Activated T-cell treated with anti-CD3 and anti-CD28 coated beads, Interleukin-2, amount 50 U/mL, for 24 hours (primary cell): ENCODE results near the gene THOC7.
A peak's percentile ranks its signal among the peaks of the same experiment; 100 is the strongest.

ENCODE experiments used
- DNase-seq: peaks from one replicate; pipeline ENCODE4 v3.0.0-alpha.2; 2020
- H3K27ac Mint-ChIP-seq: 2 replicates; pipeline ENCODE4 v1.8.0; 2020; ENCODE audit warnings: mild to moderate bottlenecking, mixed read lengths
- H3K27me3 Mint-ChIP-seq: 2 replicates; pipeline ENCODE4 v1.8.0; 2020; ENCODE audit warnings: mixed read lengths
- H3K36me3 Mint-ChIP-seq: 2 replicates; pipeline ENCODE4 v1.8.0; 2020; ENCODE audit warnings: low read depth, mixed read lengths
- H3K4me1 Mint-ChIP-seq: 2 replicates; pipeline ENCODE4 v1.8.0; 2020; ENCODE audit warnings: low read depth, mixed read lengths
- H3K4me3 Mint-ChIP-seq: 2 replicates; pipeline ENCODE4 v1.8.0; 2020; ENCODE audit warnings: mild to moderate bottlenecking, moderate library complexity, mixed read lengths
- H3K9me3 Mint-ChIP-seq: 2 replicates; pipeline ENCODE4 v1.8.0; 2020; ENCODE audit warnings: mixed read lengths

Gene THOC7

DNA sequence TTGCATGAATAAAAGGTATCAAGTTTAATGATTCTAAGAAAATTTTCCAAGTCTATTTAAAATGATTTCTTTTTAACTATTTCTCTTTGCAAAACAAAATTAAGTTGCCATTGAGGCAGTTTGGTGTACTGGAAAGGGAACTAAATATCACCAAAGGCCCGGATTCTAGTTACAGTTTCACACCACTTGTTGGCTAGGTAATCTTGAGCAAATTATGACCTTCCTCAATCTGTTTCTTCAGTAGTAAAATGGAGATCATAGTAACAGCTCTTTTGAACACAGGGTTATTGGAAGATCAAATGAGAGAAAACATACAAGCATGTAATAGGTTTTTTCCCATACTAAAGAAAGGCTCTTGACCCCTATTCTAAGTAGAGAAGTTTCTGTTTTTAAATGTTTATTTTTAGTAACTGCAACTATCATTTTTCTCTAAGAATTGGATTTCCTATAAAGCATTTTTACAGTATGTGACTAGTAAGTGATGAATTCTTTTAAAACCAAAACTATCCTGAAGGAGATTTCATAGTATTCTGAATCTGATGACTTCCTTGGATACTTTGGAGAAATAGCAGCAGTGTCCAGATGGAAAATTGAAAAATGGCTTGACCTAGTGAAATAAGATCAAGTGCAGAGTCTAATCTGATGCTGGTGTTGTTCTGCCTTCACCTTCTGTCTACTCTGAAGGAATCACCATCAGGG lies 32.9 kb upstream of the THOC7 start:
- no peaks in the 10 kb centered on the region for H3K27me3 Mint-ChIP-seq

DNA sequence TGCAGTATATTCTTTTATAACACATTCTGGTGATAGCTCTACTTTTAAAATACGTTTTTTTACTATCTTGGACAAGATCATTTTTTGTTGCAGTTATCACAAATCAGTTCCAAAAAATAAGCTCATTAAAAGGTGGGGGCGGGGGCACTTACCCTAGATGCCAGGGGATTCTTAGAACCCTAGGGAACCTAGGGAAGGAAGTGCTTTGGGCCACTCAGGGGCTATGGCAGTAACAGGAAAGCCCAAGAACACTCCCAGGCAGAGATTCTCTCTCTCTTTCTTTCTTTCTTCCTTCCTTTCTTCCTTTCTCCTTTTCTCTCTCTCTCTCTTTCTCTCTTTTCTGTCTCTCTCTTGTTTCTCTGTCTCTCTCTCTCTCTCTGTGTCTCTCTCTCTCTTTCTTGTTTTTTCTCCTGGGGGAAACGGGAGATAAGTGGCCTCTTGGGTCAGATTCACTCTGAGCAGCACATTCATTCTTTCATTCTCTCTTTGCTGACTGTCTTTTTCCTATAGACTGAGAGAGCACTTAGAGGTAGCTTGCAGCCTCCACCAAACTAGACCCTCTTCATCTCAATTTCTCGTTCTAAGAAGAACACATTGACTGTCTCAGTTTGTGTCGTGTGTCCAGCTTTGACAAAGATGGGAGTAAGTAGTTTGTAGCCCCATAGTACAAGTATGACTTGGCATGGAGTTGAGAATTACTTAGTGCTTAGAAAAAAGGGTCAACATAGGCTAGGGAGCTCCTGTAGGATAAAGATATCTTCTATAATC lies 32.0 kb upstream of the THOC7 start:
- H3K4me3 Mint-ChIP-seq, result peak overlapping the region; percentile 11

More for the DNA sequence above, 32.9 kb upstream of the THOC7 start:
- H3K27ac Mint-ChIP-seq, result peak overlapping the region; percentile 61
- H3K4me3 Mint-ChIP-seq, result no peak overlapping the region
- H3K4me1 Mint-ChIP-seq, result peaks cover 52% of the 10 kb centered on the region
- peaks cover 3% of the 10 kb centered on the region for H3K9me3 Mint-ChIP-seq
- peaks cover 50% of the 10 kb centered on the region for H3K36me3 Mint-ChIP-seq
- no peak for DNase-seq

DNA sequence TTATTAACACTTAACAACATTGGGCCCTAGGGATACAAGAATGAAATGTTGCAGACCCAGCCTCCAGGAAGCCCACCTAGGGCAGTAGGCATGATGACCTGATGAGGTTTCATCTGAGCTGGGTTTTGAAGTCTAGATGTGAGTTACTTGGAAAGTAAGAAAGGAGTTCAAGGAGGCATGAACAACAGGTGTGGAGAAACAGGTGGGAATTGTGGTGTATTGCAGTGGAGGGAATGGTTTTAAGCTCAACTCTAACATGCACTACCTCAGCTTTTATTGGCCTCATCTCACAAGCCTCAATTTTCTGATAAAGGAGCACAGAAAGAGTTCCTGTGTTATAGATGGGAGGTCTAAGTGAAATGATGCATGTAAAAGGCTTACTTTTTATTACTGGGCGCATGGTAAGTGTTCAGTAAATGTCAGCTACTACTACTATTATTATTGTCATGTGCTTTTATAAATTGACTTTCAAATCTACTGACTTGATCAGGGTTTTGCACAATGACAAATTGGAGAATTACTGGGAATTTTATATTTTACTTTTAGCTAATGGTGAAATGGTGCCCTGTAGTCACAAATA lies 29.3 kb upstream of the THOC7 start:
- peaks cover 25% of the 10 kb centered on the region for H3K36me3 Mint-ChIP-seq
- no peaks in the 10 kb centered on the region for H3K27me3 Mint-ChIP-seq
- H3K4me1 Mint-ChIP-seq, result peaks cover 42% of the 10 kb centered on the region
- no peak overlapping the region for H3K27ac Mint-ChIP-seq
- no peak overlapping the region for H3K4me3 Mint-ChIP-seq
- DNase-seq, result no peak
- H3K9me3 Mint-ChIP-seq, result no peaks in the 10 kb centered on the region

More for the DNA sequence above, 32.0 kb upstream of the THOC7 start:
- Mint-ChIP-seq H3K27me3 (no peaks in the 10 kb centered on the region), H3K4me1 (peaks cover 52% of the 10 kb centered on the region), H3K36me3 (peaks cover 49% of the 10 kb centered on the region), H3K27ac (peak overlapping the region; percentile 90), H3K9me3 (peaks cover 3% of the 10 kb centered on the region)
- no peak for DNase-seq

DNA sequence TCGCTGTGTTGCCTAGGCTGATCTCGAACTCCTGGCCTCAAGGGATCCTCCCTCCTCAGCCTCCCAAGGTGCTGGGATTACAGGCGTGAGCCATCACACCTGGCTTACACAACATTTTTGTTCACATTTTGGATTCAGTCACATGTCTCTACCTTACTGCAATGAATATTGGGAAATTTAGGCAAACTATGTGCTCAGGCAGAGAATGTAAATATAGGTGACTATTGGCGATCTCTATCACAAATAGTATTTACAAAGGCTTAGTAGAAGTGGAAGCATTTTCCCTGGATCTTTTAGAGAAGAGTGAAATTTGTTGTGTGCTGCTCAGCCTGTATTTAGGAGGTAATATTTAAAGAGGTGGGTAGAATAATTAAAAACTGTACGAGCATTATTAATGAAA lies 27.9 kb upstream of the THOC7 start:
- H3K4me1 Mint-ChIP-seq, result peaks cover 42% of the 10 kb centered on the region
- H3K4me3 Mint-ChIP-seq, result no peak overlapping the region
- no peaks in the 10 kb centered on the region for H3K27me3 Mint-ChIP-seq
- no peak for DNase-seq
- no peak overlapping the region for H3K27ac Mint-ChIP-seq
- H3K9me3 Mint-ChIP-seq, result no peaks in the 10 kb centered on the region
- peaks cover 23% of the 10 kb centered on the region for H3K36me3 Mint-ChIP-seq

DNA sequence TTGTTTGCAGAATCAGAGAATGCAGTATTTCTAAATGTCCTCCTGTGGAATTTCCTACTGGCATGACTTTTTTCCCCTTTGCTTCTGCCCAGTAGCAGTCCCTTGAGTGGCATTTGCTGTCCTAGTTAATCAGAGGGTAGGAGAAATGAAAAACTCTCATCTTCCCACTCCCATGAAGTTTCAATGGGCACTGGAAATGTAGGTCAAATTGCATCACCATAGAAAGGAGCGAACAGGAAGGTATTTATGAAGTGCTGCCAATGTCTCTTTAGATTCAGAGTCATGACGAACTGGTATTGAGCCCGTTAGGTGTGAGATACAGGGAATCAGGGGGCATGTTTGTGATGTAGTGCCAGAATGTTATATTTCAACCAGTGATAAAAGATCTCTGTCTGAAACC lies 23.3 kb upstream of the THOC7 start:
- Mint-ChIP-seq H3K27ac (no peak overlapping the region), H3K4me3 (no peak overlapping the region), H3K4me1 (peaks cover 26% of the 10 kb centered on the region), H3K36me3 (peaks cover 34% of the 10 kb centered on the region), H3K9me3 (no peaks in the 10 kb centered on the region), H3K27me3 (no peaks in the 10 kb centered on the region)
- no peak for DNase-seq

- H3K4me3 Mint-ChIP-seq, result no peak overlapping the region
- no peaks in the 10 kb centered on the region for H3K9me3 Mint-ChIP-seq
- no peaks in the 10 kb centered on the region for H3K27me3 Mint-ChIP-seq
- no peak overlapping the region for H3K27ac Mint-ChIP-seq
- DNase-seq, result no peak
- peaks cover 27% of the 10 kb centered on the region for H3K36me3 Mint-ChIP-seq
- peaks cover 59% of the 10 kb centered on the region for H3K4me1 Mint-ChIP-seq
Observed at GRCh38 chr3:63880653-63881052, 17.0 kb upstream of the THOC7 start.

- DNase-seq, result no peak
- Mint-ChIP-seq H3K36me3 (peaks cover 27% of the 10 kb centered on the region), H3K4me1 (peaks cover 70% of the 10 kb centered on the region), H3K4me3 (no peak overlapping the region), H3K27ac (no peak overlapping the region), H3K9me3 (no peaks in the 10 kb centered on the region), H3K27me3 (no peaks in the 10 kb centered on the region)
Observed at GRCh38 chr3:63878394-63879060, 14.9 kb upstream of the THOC7 start.

- Mint-ChIP-seq H3K36me3 (peaks cover 27% of the 10 kb centered on the region), H3K27ac (no peak overlapping the region), H3K9me3 (no peaks in the 10 kb centered on the region), H3K4me1 (peaks cover 70% of the 10 kb centered on the region), H3K4me3 (no peak overlapping the region), H3K27me3 (no peaks in the 10 kb centered on the region)
- no peak for DNase-seq
Observed at GRCh38 chr3:63877737-63878393, 14.3 kb upstream of the THOC7 start.

DNA sequence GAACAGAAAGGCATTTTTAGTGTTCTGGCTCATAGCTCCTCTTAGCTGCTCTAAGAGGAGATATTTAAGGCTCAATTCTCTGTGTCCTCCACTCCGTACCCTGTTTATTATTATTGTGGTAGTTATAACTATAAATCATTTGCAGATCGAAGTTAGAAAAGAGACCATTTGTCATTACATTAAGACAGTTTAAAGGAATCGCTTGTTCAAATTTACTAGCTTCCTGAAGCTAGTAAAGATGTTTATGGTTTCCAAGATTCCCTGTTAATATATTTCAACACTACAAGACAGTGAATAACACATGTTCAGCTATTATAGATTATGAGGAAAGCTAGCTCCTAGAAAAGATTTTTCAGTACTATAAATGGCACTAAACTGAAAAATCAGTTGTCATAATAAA lies 12.7 kb upstream of the THOC7 start:
- DNase-seq, result no peak
- Mint-ChIP-seq H3K27me3 (no peaks in the 10 kb centered on the region), H3K36me3 (peaks cover 22% of the 10 kb centered on the region), H3K27ac (no peak overlapping the region), H3K4me3 (no peak overlapping the region), H3K9me3 (no peaks in the 10 kb centered on the region), H3K4me1 (peaks cover 75% of the 10 kb centered on the region)

GRCh38 chr3:63875510-63875909 lies 11.9 kb upstream of the THOC7 start:
- Mint-ChIP-seq H3K4me3 (no peak overlapping the region), H3K4me1 (peaks cover 72% of the 10 kb centered on the region), H3K27me3 (no peaks in the 10 kb centered on the region), H3K27ac (no peak overlapping the region), H3K36me3 (peaks cover 25% of the 10 kb centered on the region), H3K9me3 (no peaks in the 10 kb centered on the region)
- no peak for DNase-seq

GRCh38 chr3:63874769-63875168 lies 11.2 kb upstream of the THOC7 start:
- no peak for DNase-seq
- H3K9me3 Mint-ChIP-seq, result no peaks in the 10 kb centered on the region
- H3K4me3 Mint-ChIP-seq, result no peak overlapping the region
- H3K27me3 Mint-ChIP-seq, result no peaks in the 10 kb centered on the region
- H3K27ac Mint-ChIP-seq, result no peak overlapping the region
- peaks cover 23% of the 10 kb centered on the region for H3K36me3 Mint-ChIP-seq
- H3K4me1 Mint-ChIP-seq, result peaks cover 73% of the 10 kb centered on the region

DNA sequence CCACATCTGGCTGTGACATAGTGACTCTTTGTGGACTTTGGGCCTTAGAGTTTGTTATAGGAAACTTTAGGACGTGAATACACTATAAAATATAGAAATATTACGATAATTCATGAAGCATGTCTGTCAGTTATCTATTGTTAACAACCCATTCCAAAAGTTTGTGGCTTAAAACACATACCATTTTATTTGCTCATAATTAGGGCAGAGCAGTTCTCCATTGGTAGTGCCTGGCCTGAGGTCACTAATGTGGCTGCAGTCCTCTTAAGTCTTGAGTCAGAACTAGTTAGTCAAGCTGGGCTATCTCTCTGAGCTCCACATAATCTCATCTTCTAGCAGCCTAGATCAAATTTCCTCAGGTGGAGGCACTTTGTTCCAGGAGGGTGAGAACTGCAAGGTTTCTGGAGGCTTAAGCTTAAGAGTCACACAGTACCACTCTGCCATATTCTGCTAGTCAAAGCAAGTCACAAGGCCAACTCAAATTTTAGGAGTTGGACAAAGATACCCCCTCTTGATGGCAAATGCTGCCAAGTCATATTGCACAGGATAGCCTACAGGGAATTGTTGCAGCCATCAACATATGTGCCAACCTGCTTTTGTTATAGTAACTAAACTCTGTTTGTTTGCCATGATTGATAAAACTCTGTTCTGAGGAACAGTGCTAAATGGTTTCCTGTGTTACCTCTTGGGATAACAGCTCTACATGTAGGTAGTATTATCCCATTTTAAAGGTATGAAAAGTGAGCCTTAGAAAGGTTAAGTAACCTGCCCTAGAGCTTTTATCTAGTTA lies 8.7 kb upstream of the THOC7 start:
- Mint-ChIP-seq H3K9me3 (no peaks in the 10 kb centered on the region), H3K4me1 (peaks cover 71% of the 10 kb centered on the region), H3K27me3 (no peaks in the 10 kb centered on the region), H3K36me3 (peaks cover 39% of the 10 kb centered on the region), H3K4me3 (no peak overlapping the region), H3K27ac (no peak overlapping the region)
- DNase-seq, result no peak

DNA sequence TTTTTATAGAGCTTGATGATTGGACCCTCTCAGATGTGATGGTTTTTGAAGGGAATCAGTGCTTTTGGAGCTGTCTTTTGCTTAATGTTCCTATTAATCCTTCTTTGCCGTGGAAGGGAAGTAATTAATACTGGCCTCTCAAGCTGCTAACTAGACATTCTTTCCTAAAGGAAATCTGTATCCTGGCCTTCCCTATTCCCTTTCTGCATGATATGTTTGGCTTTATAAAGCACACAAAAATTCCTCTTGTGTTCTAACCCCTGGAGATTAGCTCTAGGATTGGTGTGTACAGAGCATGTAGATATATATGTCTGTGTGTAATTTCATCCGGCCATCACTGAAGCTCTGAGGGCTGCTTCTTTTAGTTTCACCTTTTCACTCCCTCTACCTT lies 7.0 kb upstream of the THOC7 start:
- no peak for DNase-seq
- Mint-ChIP-seq H3K27me3 (no peaks in the 10 kb centered on the region), H3K27ac (no peak overlapping the region), H3K9me3 (no peaks in the 10 kb centered on the region), H3K4me1 (peaks cover 67% of the 10 kb centered on the region), H3K36me3 (peaks cover 54% of the 10 kb centered on the region), H3K4me3 (no peak overlapping the region)
